GM12878 (cell line): Measurements from ENCODE around the gene MRTFA. TPM values are rescaled to one million over a fixed set of nuclear protein-coding genes. Genes with fewer than 3 reads are reported as not detected.

Experiments used
- ATAC-seq: fragments of 200-7000 bp; cut with Tn5 transposase; 3 replicates; pipeline ENCODE4 v1.9.1; 2020; ENCODE audit warnings: mild to moderate bottlenecking, moderate library complexity
- BruUV-seq: library from RNA; stranded (reverse); fragments of 400-500 nt; replicated peaks from 2 replicates; lab custom pipeline; 2021; lab: Mats Ljungman, UMichigan
- CTCF ChIA-PET: fragments of 300-600 bp; sonication (Branson Sonifier 250); formaldehyde crosslinking; extraction: SDS; loops from one replicate; lab custom pipeline; 2021; ENCODE audit warnings: inconsistent platforms; lab: Yijun Ruan, JAX
- POLR2A ChIA-PET: fragments of 350-600 bp; formaldehyde crosslinking; extraction: SDS; loops from one replicate; lab custom pipeline; 2021; ENCODE audit warnings: inconsistent platforms; lab: Charles Lee
- RAD21 ChIA-PET: fragments of 300-600 bp; sonication (Branson Sonifier 250); formaldehyde crosslinking; loops from one replicate; lab custom pipeline; 2023; ENCODE audit warnings: antibody characterized with exemption; ENCODE audit not compliant: unreplicated experiment; lab: Charles Lee
- SMC1A ChIA-PET: fragments of 300-600 bp; sonication (Branson Sonifier 250); formaldehyde crosslinking; loops from one replicate; lab custom pipeline; 2023; ENCODE audit not compliant: unreplicated experiment, uncharacterized antibody; lab: Charles Lee
- DNase-seq: peaks from one replicate; pipeline ENCODE4 v3.0.0-alpha.2; 2011; ENCODE audit warnings: low read depth, low spot score
- FAIRE-seq: peaks from 3 replicates; lab custom pipeline; 2011; peaks lifted over from hg19 to GRCh38; lab: Jason Lieb, UNC
- H2AFZ ChIP-seq: 2 replicates; pipeline ENCODE4 v1.6.0; 2011; ENCODE audit warnings: low read depth, low read length, control low read depth; ENCODE audit not compliant: control insufficient read depth
- H3K27ac ChIP-seq: 2 replicates; pipeline ENCODE4 v1.5.1; 2011; ENCODE audit warnings: control low read depth; ENCODE audit not compliant: control insufficient read depth, insufficient read depth
- H3K27me3 ChIP-seq, 2 experiments: replicated peaks in 1 of 2; 2 replicates each; pipeline versions ENCODE4 v1.6.0 to v1.6.1; 2011; ENCODE audit warnings: low read length in 1 of 2; ENCODE audit not compliant: control insufficient read depth in 2 of 2, insufficient read depth in 2 of 2
- H3K36me3 ChIP-seq, 2 experiments: 2 replicates each; pipeline ENCODE4 v1.5.1; 2011; ENCODE audit warnings: low read length in 1 of 2; ENCODE audit not compliant: control insufficient read depth in 2 of 2, insufficient read depth in 2 of 2
- H3K4me1 ChIP-seq: 2 replicates; pipeline ENCODE4 v1.6.1; 2011; ENCODE audit warnings: mild to moderate bottlenecking, low read length, moderate library complexity, mixed read lengths; ENCODE audit not compliant: control insufficient read depth, insufficient read depth
- H3K4me2 ChIP-seq: 2 replicates; pipeline ENCODE4 v1.6.0; 2011; ENCODE audit warnings: control low read depth; ENCODE audit not compliant: control insufficient read depth, insufficient read depth
- H3K4me3 ChIP-seq: fragments of 200-600 bp; sonication (generic); 2 replicates; pipeline ENCODE4 v1.5.1; 2016
- H3K79me2 ChIP-seq: 2 replicates; pipeline ENCODE4 v1.6.0; 2011; ENCODE audit warnings: low read length; ENCODE audit not compliant: control insufficient read depth, insufficient read depth
- H3K9ac ChIP-seq: 2 replicates; pipeline ENCODE4 v1.8.0; 2011; ENCODE audit warnings: low read length, control low read depth, mixed read lengths; ENCODE audit not compliant: control insufficient read depth, insufficient read depth
- H3K9me3 ChIP-seq: replicated peaks from 3 replicates; pipeline ENCODE4 v1.5.1; 2011; ENCODE audit warnings: mild to moderate bottlenecking, low read length; ENCODE audit not compliant: control insufficient read depth, insufficient read depth
- H4K20me1 ChIP-seq: 2 replicates; pipeline ENCODE4 v1.6.0; 2011; ENCODE audit not compliant: control insufficient read depth, insufficient read depth
- GABPA ChIP-seq: IDR thresholded peaks from 2 replicates; pipeline ENCODE4 v1.6.1; 2014; ENCODE audit warnings: antibody characterized with exemption, low read depth, mild to moderate bottlenecking, inconsistent platforms
- RFX5 ChIP-seq: IDR thresholded peaks from 2 replicates; pipeline ENCODE4 v1.6.1; 2011; ENCODE audit warnings: low read depth, low read length, improper control_type of control experiment
- TCF12 ChIP-seq: IDR thresholded peaks from 2 replicates; pipeline ENCODE4 v1.6.1; 2011; ENCODE audit warnings: low read depth, mild to moderate bottlenecking, low read length
- WGBS: methylation state at CpG from one replicate; pipeline ENCODE4 v1.1.6; 2016; ENCODE audit warnings: low lambda C conversion rate; ENCODE audit not compliant: insufficient replicate concordance, insufficient coverage; ENCODE audit errors: missing lambda C conversion rate; 5-methylcytosine and 5-hydroxymethylcytosine counted together
- in situ Hi-C: fragments of 300-500 bp; cut with MboI; formaldehyde crosslinking; loops from 9 replicates; pipeline ENCODE4 v1.14.3; 2018; ENCODE audit warnings: mixed read lengths
- intact Hi-C: fragments of 100-400 bp; cut with micrococcal nuclease; formaldehyde crosslinking; loops from one replicate; pipeline ENCODE4 v1.14.2; 2022; ENCODE audit not compliant: unreplicated experiment
- polyA plus RNA-seq, 11 experiments: library from polyadenylated mRNA; depleted of rRNA in 4 of 11; unstranded in 6 of 11; stranded (reverse) in 5 of 11; fragments of >200 nt; fragmentation: Nextera tagmentation in 4 of 11; fragmentation: Illumina TruSeq in 1 of 11; extraction: Ambion mirVana in 4 of 11; extraction: Trizol in 1 of 11; gene quantifications; 1 replicate in 1 of 11; 2 replicates in 10 of 11; pipeline versions ENCODE4 v1.2.1 to v1.2.3, GENCODE V29; 2011 to 2016; ENCODE audit warnings: inconsistent platforms in 2 of 11, missing spikeins in 2 of 11, low read depth in 1 of 11
- total RNA-seq, 4 experiments: library from RNA; depleted of rRNA in 3 of 4; stranded (reverse); fragments of >200 nt in 3 of 4; fragmentation: Illumina TruSeq in 1 of 4; extraction: Trizol in 1 of 4; gene quantifications; 2 replicates each; pipeline versions ENCODE4 v1.2.1 to v1.2.3, GENCODE V29; 2013 to 2021
- TF ChIP-seq, protein P1 (sequence below): fragments of 450-650 bp; IDR thresholded peaks from 2 replicates; pipeline ENCODE4 v1.6.1; 2018; ENCODE audit warnings: mild to moderate bottlenecking, low read depth, moderate library complexity; ENCODE audit not compliant: partially characterized antibody
- TF ChIP-seq, protein P2 (sequence below): IDR thresholded peaks from 2 replicates; pipeline ENCODE4 v1.6.1; 2012; ENCODE audit warnings: low read depth, low read length, improper control_type of control experiment
- TF ChIP-seq, protein P3 (sequence below): IDR thresholded peaks from 2 replicates; pipeline ENCODE4 v1.6.1; 2012; ENCODE audit warnings: improper control_type of control experiment, low read depth, low read length; ENCODE audit not compliant: insufficient replicate concordance

Gene MRTFA
- total and polyA plus RNA-seq, 10 of the 15 experiments (the other 5 are each of a cell fraction or from before 2014, with no cell fraction given) = 2.0 to 63.9 (median 17.9) TPM

DNA sequence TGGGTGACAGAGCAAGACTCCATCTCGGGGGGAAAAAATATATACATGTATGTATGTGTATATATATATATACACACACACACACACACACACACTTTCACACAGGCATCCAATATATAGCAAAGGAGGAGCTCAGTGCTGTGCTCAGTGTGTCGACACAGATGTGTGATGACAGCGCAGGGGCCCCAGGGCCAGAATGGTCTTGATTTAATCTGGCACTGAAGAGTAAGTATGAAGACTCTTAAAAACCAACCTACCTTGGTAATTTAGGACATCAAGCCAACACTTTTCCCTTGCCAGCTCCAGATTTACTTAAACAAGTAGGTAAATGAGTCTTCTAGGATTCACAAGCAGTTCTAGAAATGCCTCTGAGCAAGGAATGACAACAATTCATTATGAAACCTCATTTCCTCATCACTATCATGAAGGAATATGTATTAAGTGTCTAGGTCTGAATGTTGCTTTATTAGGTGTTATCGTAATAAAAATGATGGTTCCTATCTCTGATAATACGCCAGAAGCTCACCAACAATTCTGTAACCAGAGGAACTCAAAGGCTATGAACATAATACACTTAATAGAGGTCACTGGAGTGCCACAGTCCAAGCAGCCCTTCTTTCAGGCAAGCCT lies 194.6 kb downstream of the MRTFA start:
- 96% methylated on average over 5 of the region's 5 CpGs for WGBS
- H2AFZ ChIP-seq = no peak overlapping the region
- H3K4me3 ChIP-seq = no peak overlapping the region
- no peak overlapping the region for H3K9ac ChIP-seq
- no peak for DNase-seq
- no peaks in the 10 kb centered on the region; the same call in 2 of the 3 replicates for H3K9me3 ChIP-seq
- H3K79me2 ChIP-seq = peaks cover 40% of the 10 kb centered on the region
- in situ Hi-C loops = no loop called here
- peaks cover 5 to 11% of the 10 kb centered on the region in 2 experiments for H3K36me3 ChIP-seq
- ChIA-PET POLR2A (interaction anchor here (0.9 kb wide), 1 partner anchor 38 kb away, joined by 3 read pairs; no protein-coding TSS in a partner anchor), CTCF (interaction anchor here (10.9 kb wide), 1 partner anchor 46 kb away, joined by 202 read pairs; no protein-coding TSS in a partner anchor), SMC1A (interaction anchor here (0.8 to 1.6 kb wide), 5 partner anchors 21 to 205 kb away, joined by 3 to 6 read pairs (median 4); no protein-coding TSS in a partner anchor), RAD21 (interaction anchor here (1.1 kb wide), 1 partner anchor 204 kb away, joined by 4 read pairs; no protein-coding TSS in a partner anchor)
- H4K20me1 ChIP-seq = no peaks in the 10 kb centered on the region
- H3K27me3 ChIP-seq = no peaks in the 10 kb centered on the region
- peaks cover 39% of the 10 kb centered on the region for H3K4me1 ChIP-seq
- TF ChIP-seq, protein P1, sequence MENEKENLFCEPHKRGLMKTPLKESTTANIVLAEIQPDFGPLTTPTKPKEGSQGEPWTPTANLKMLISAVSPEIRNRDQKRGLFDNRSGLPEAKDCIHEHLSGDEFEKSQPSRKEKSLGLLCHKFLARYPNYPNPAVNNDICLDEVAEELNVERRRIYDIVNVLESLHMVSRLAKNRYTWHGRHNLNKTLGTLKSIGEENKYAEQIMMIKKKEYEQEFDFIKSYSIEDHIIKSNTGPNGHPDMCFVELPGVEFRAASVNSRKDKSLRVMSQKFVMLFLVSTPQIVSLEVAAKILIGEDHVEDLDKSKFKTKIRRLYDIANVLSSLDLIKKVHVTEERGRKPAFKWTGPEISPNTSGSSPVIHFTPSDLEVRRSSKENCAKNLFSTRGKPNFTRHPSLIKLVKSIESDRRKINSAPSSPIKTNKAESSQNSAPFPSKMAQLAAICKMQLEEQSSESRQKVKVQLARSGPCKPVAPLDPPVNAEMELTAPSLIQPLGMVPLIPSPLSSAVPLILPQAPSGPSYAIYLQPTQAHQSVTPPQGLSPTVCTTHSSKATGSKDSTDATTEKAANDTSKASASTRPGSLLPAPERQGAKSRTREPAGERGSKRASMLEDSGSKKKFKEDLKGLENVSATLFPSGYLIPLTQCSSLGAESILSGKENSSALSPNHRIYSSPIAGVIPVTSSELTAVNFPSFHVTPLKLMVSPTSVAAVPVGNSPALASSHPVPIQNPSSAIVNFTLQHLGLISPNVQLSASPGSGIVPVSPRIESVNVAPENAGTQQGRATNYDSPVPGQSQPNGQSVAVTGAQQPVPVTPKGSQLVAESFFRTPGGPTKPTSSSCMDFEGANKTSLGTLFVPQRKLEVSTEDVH = no peak
- TF ChIP-seq RFX5 = no peak
- TF ChIP-seq TCF12 = no peak
- no peak for TF ChIP-seq GABPA
- TF ChIP-seq, protein P2, sequence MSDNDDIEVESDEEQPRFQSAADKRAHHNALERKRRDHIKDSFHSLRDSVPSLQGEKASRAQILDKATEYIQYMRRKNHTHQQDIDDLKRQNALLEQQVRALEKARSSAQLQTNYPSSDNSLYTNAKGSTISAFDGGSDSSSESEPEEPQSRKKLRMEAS = no peak
- TF ChIP-seq, protein P3, sequence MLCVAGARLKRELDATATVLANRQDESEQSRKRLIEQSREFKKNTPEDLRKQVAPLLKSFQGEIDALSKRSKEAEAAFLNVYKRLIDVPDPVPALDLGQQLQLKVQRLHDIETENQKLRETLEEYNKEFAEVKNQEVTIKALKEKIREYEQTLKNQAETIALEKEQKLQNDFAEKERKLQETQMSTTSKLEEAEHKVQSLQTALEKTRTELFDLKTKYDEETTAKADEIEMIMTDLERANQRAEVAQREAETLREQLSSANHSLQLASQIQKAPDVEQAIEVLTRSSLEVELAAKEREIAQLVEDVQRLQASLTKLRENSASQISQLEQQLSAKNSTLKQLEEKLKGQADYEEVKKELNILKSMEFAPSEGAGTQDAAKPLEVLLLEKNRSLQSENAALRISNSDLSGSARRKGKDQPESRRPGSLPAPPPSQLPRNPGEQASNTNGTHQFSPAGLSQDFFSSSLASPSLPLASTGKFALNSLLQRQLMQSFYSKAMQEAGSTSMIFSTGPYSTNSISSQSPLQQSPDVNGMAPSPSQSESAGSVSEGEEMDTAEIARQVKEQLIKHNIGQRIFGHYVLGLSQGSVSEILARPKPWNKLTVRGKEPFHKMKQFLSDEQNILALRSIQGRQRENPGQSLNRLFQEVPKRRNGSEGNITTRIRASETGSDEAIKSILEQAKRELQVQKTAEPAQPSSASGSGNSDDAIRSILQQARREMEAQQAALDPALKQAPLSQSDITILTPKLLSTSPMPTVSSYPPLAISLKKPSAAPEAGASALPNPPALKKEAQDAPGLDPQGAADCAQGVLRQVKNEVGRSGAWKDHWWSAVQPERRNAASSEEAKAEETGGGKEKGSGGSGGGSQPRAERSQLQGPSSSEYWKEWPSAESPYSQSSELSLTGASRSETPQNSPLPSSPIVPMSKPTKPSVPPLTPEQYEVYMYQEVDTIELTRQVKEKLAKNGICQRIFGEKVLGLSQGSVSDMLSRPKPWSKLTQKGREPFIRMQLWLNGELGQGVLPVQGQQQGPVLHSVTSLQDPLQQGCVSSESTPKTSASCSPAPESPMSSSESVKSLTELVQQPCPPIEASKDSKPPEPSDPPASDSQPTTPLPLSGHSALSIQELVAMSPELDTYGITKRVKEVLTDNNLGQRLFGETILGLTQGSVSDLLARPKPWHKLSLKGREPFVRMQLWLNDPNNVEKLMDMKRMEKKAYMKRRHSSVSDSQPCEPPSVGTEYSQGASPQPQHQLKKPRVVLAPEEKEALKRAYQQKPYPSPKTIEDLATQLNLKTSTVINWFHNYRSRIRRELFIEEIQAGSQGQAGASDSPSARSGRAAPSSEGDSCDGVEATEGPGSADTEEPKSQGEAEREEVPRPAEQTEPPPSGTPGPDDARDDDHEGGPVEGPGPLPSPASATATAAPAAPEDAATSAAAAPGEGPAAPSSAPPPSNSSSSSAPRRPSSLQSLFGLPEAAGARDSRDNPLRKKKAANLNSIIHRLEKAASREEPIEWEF = no peak
- H3K4me2 ChIP-seq = no peak overlapping the region
- H3K27ac ChIP-seq = no peak overlapping the region
- no peak for FAIRE-seq
- BruUV-seq = no TSS peak
- intact Hi-C loops = no loop called here
- no peak for ATAC-seq
